K562 treated with DMSO at 1 percent for 48 hours (cell line): ENCODE results near the gene PHF21B. TPM values are rescaled to one million over a fixed set of nuclear protein-coding genes. Genes with fewer than 3 reads are reported as not detected.

Experiments used
- total RNA-seq: library from RNA; unstranded; fragments of 300-600 nt; gene quantifications from 2 replicates; pipeline ENCODE4 v1.2.3, GENCODE V29; 2022; ENCODE audit warnings: low replicate concordance; ENCODE audit errors: extremely low read depth

The PHF21B gene
- total RNA-seq = not detected in 2 replicates

DNA sequence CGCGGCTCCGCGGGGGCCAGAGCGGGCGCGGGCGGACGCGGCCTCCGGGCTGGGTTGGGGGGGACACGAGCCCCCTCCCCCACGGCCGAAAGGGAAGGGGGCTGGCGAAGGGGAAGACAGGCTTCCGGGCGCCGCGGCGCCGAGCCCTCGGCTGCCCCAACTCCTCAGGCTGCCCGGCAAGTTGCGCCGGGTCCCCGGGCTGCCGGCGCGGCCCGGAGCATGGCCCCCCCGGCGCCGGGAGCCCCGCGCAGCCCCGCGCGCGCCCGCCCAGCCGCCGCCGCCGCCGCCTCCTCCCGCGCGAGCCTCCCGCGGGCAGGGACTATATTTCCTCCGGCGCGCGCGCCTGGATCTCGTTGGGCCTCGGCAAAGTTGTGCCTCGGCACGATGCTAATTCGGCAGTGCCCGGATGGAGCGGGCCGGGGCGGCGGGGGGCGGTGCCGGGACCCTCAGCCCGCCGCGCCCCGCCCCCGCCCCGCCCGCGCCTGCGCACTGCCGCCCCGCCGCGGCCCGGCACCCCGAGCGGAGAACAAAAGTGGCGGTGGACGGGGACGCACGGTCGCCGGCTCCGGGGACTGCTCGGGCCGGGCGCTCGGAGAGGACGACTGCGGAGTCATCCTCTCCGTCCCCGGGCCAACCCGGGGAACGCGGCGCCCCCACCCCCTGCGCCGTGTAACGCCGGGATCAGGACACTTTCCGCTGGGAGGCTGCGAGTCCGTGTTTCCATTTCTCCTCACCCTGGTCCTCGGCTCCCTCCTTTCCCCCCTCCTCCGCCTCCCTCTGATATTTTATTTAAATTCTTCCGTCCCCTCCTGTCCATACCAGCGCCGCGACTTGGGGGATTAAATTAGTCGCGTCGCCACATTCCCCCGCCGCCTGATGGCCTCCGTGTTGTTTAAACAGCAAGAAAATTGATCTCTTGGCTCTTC lies at the start of gene PHF21B:
Gene PHF21B, minus strand, starts transcription at position 400 of the 926 bp plus-strand sequence. CDS start 456 bp downstream, outside the sequence.

Other genes starting within 250 kb of the PHF21B start
- not detected in 2 replicates for gene NUP50, start 153.9 kb upstream of the PHF21B start, total RNA-seq
- gene KIAA0930, start 230.9 kb upstream of the PHF21B start, total RNA-seq = not detected in 2 replicates